Measurements from ENCODE around the gene PTGES3. TPM values are rescaled to one million over a fixed set of nuclear protein-coding genes. Genes with fewer than 3 reads are reported as not detected.

The PTGES3 gene
- total RNA-seq, 1 donor from 2014 or later: 298 TPM

DNA sequence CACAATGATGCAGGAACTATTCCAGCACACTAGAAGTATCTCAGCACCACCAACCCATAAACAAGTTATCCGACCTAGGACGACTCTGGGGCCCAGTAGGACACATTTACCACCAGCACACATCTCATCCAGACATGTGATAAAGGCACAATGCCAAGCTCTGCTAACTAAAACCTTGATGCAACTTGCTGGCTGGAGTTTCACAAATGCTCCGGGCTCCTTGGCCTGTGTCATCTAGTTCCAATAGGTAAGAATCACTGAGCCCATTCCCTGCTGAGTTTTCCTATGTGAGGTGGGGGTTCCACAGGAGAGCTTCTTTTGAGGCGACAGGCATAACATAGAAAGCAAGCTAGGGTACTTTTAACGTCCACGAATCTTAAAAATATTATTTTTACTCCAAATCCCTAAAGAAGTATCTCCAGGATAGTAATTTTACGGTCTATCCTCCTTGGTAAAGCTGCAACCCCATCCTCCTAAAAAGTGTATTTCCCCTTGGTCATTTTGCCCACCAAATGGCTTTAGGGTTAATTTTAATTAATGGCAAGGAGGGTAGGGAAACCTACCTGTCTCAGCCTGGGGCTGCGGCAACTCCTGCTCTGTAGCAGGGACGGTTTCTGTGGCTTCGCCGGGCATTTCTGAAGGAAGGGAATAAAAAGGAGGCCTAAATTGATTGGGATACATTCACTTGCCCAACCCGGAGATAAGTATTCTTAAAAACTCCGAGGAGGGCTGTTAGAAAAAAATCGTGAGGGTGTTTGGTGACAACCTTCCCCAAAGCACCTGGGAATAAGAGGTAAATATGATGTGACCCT, 36.0 kb upstream of the PTGES3 start:
- Histone ChIP-seq H3K9me3 (ENCODE audit: low read depth) (no peaks in the 10 kb centered on the region), H3K9ac (peak overlapping the region; percentile 98), H3K79me2 (ENCODE audit: low read depth) (peaks cover 61% of the 10 kb centered on the region), H3K36me3 (no peaks in the 10 kb centered on the region), H4K20me1 (ENCODE audit: low read depth) (peaks cover 56% of the 10 kb centered on the region), H3K4me1 (peaks cover 45% of the 10 kb centered on the region), H3K27ac (peak overlapping the region; percentile 97), H3K4me2 (peak overlapping the region; percentile 91), H2AFZ (replicated peaks) (no peak overlapping the region), H3K4me3 (peak overlapping the region; percentile 91), H3F3A (ENCODE audit: low read depth) (peaks cover 61% of the 10 kb centered on the region), H3K27me3 (no peaks in the 10 kb centered on the region)
- Mint-ChIP-seq H3K27me3 (ENCODE audit: insufficient read depth, low read depth) (peaks cover 13% of the 10 kb centered on the region), H3K4me3 (peak overlapping the region; percentile 96), H3K4me1 (peaks cover 46% of the 10 kb centered on the region), H3K27ac (peak overlapping the region; percentile 97), H3K9me3 (no peaks in the 10 kb centered on the region), H3K36me3 (peaks cover 39% of the 10 kb centered on the region)
- no peak for TF ChIP-seq EZH2phosphoT487 (IDR thresholded peaks at IDR 0.05)
- no peak for TF ChIP-seq CTCF (IDR thresholded peaks at IDR 0.05)
- TF ChIP-seq EZH2 (IDR thresholded peaks at IDR 0.05): no peak
- peak; percentile 39 for DNase-seq (ENCODE audit: low spot score)

- Histone ChIP-seq H2AFZ (replicated peaks) (no peak overlapping the region), H3K4me2 (peak overlapping the region; percentile 91), H3K4me3 (peak overlapping the region; percentile 91), H3K36me3 (no peaks in the 10 kb centered on the region), H3K27me3 (no peaks in the 10 kb centered on the region), H3F3A (ENCODE audit: low read depth) (peaks cover 56% of the 10 kb centered on the region), H3K79me2 (ENCODE audit: low read depth) (peaks cover 69% of the 10 kb centered on the region), H3K9ac (peak overlapping the region; percentile 98), H3K4me1 (peaks cover 48% of the 10 kb centered on the region), H3K9me3 (ENCODE audit: low read depth) (no peaks in the 10 kb centered on the region), H3K27ac (no peak overlapping the region), H4K20me1 (ENCODE audit: low read depth) (peaks cover 63% of the 10 kb centered on the region)
- Mint-ChIP-seq H3K4me3 (peak overlapping the region; percentile 96), H3K27me3 (ENCODE audit: insufficient read depth, low read depth) (peaks cover 13% of the 10 kb centered on the region), H3K36me3 (peaks cover 45% of the 10 kb centered on the region), H3K27ac (no peak overlapping the region), H3K4me1 (peaks cover 52% of the 10 kb centered on the region), H3K9me3 (no peaks in the 10 kb centered on the region)
- no peak for DNase-seq (ENCODE audit: low spot score)
- no peak for TF ChIP-seq EZH2phosphoT487 (IDR thresholded peaks at IDR 0.05)
These were observed 35.3 kb upstream of the PTGES3 start for GRCh38 chr12:56723352-56723751.

GRCh38 chr12:56722832-56723231, 34.7 kb upstream of the PTGES3 start:
- Histone ChIP-seq H3K27me3 (no peaks in the 10 kb centered on the region), H3K36me3 (no peaks in the 10 kb centered on the region), H3K79me2 (ENCODE audit: low read depth) (peaks cover 74% of the 10 kb centered on the region), H3F3A (ENCODE audit: low read depth) (peaks cover 53% of the 10 kb centered on the region), H3K4me2 (peak overlapping the region; percentile 91), H3K4me1 (peaks cover 48% of the 10 kb centered on the region), H3K9me3 (ENCODE audit: low read depth) (no peaks in the 10 kb centered on the region), H3K9ac (peak overlapping the region; percentile 98), H3K27ac (no peak overlapping the region), H3K4me3 (peak overlapping the region; percentile 91), H4K20me1 (ENCODE audit: low read depth) (peaks cover 67% of the 10 kb centered on the region), H2AFZ (replicated peaks) (no peak overlapping the region)
- Mint-ChIP-seq H3K36me3 (peaks cover 45% of the 10 kb centered on the region), H3K4me3 (peak overlapping the region; percentile 96), H3K9me3 (no peaks in the 10 kb centered on the region), H3K27ac (no peak overlapping the region), H3K27me3 (ENCODE audit: insufficient read depth, low read depth) (peaks cover 13% of the 10 kb centered on the region), H3K4me1 (peaks cover 52% of the 10 kb centered on the region)
- TF ChIP-seq EZH2phosphoT487 (IDR thresholded peaks at IDR 0.05): no peak
- TF ChIP-seq EZH2 (IDR thresholded peaks at IDR 0.05): no peak
- no peak for TF ChIP-seq CTCF (IDR thresholded peaks at IDR 0.05)
- no peak for DNase-seq (ENCODE audit: low spot score)

DNA sequence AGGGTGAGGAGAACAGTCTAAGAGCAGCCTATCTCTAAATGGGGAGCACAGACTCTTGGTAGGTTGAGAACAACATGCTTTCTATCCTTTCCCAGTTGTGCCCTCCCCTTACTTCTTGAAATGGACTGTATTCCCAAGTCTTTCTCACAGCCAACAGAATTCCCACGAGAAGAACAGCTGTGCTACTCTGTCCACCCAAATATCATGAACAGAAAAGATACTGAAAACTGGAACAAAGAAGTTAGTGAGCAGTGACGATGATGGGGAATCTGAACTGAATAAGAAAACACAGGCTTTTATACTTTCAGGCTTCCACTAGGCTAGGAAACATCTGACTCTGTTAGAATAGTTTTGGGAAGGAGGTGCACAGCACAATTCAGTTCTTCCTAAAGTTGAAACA, 33.6 kb upstream of the PTGES3 start:
- no peaks in the 10 kb centered on the region for H3K36me3 ChIP-seq
- peaks cover 13% of the 10 kb centered on the region for H3K27me3 Mint-ChIP-seq (ENCODE audit: insufficient read depth, low read depth)
- H3K9me3 Mint-ChIP-seq: no peaks in the 10 kb centered on the region
- no peaks in the 10 kb centered on the region for H3K9me3 ChIP-seq (ENCODE audit: low read depth)
- no peak overlapping the region for H2AFZ ChIP-seq (replicated peaks)
- peak overlapping the region; percentile 91 for H3K4me2 ChIP-seq
- no peaks in the 10 kb centered on the region for H3K27me3 ChIP-seq
- H3K4me3 Mint-ChIP-seq: no peak overlapping the region
- no peak overlapping the region for H3K27ac Mint-ChIP-seq
- peaks cover 53% of the 10 kb centered on the region for H3K4me1 Mint-ChIP-seq
- peaks cover 85% of the 10 kb centered on the region for H3K79me2 ChIP-seq (ENCODE audit: low read depth)
- H3K9ac ChIP-seq: no peak overlapping the region
- H3F3A ChIP-seq (ENCODE audit: low read depth): peaks cover 48% of the 10 kb centered on the region
- H3K4me3 ChIP-seq: peak overlapping the region; percentile 91
- TF ChIP-seq CTCF (IDR thresholded peaks at IDR 0.05) (no peak), EZH2 (IDR thresholded peaks at IDR 0.05) (no peak), EZH2phosphoT487 (IDR thresholded peaks at IDR 0.05) (no peak)
- no peak for DNase-seq (ENCODE audit: low spot score)
- H4K20me1 ChIP-seq (ENCODE audit: low read depth): peaks cover 78% of the 10 kb centered on the region
- peaks cover 48% of the 10 kb centered on the region for H3K4me1 ChIP-seq
- H3K27ac ChIP-seq: no peak overlapping the region
- peaks cover 47% of the 10 kb centered on the region for H3K36me3 Mint-ChIP-seq
